Gastroesophageal sphincter (tissue), 4 donors: ENCODE data around the gene TACSTD2. TPM values are rescaled to one million over a fixed set of nuclear protein-coding genes. Genes with fewer than 3 reads are reported as not detected.
A peak's percentile ranks its signal among the peaks of the same experiment; 100 is the strongest.

Source experiments
- ATAC-seq: fragments of 150-250 bp; one replicate; pipeline ENCODE4 v1.9.1; 2016; ENCODE audit warnings: mild to moderate bottlenecking, moderate library complexity
- H3K27ac ChIP-seq, 4 donors: fragments of 200-600 bp; sonication (generic) in 3 of 4; 1 replicate in 3 of 4; 2 replicates in 1 of 4; pipeline ENCODE4 v1.5.1; 2016 to 2019
- H3K27me3 ChIP-seq: fragments of 200-600 bp; sonication (generic); one replicate; pipeline ENCODE4 v1.5.1; 2019
- H3K36me3 ChIP-seq, 2 donors: fragments of 200-600 bp; sonication (generic); one replicate each; pipeline ENCODE4 v1.5.1; 2019; ENCODE audit warnings: control low read depth in 1 of 2
- H3K4me1 ChIP-seq, 3 donors: fragments of 200-600 bp; sonication (generic); 1 replicate in 2 of 3; 2 replicates in 1 of 3; pipeline ENCODE4 v1.5.1; 2016 to 2019; ENCODE audit warnings: control low read depth in 2 of 3
- H3K4me3 ChIP-seq, 2 donors: fragments of 200-600 bp; sonication (generic); one replicate each; pipeline ENCODE4 v1.5.1; 2019; ENCODE audit warnings: mild to moderate bottlenecking in 1 of 2, moderate library complexity in 1 of 2
- H3K9me3 ChIP-seq, 3 donors: fragments of 200-600 bp; sonication (generic); one replicate each; pipeline ENCODE4 v1.5.1; 2017 to 2019; ENCODE audit warnings: control low read depth in 2 of 3
- CTCF ChIP-seq, 4 experiments: fragments of 200-600 bp in 2 of 4; fragments of 450-650 bp in 2 of 4; sonication (generic) in 1 of 4; IDR thresholded peaks; one replicate each; pipeline ENCODE4 v1.5.1; 2017 to 2019; ENCODE audit warnings: antibody characterized with exemption in 4 of 4, mild to moderate bottlenecking in 2 of 4, moderate library complexity in 2 of 4
- EP300 ChIP-seq: sonication (generic); formaldehyde crosslinking; IDR thresholded peaks from one replicate; pipeline ENCODE4 v1.6.1; 2017; ENCODE audit warnings: antibody characterized with exemption, mild to moderate bottlenecking
- POLR2A ChIP-seq, 2 donors: fragments of 450-650 bp; IDR thresholded peaks; one replicate each; pipeline ENCODE4 v1.6.1; 2017; ENCODE audit warnings: antibody characterized with exemption in 2 of 2, mild to moderate bottlenecking in 2 of 2, moderate library complexity in 1 of 2
- POLR2AphosphoS5 ChIP-seq: sonication (generic); formaldehyde crosslinking; IDR thresholded peaks from one replicate; pipeline ENCODE4 v1.6.1; 2017; ENCODE audit warnings: antibody characterized with exemption
- WGBS, 2 donors: methylation state at CpG; one replicate each; pipeline ENCODE4 v1.1.5; 2018; ENCODE audit warnings: low coverage in 1 of 2; 5-methylcytosine and 5-hydroxymethylcytosine counted together
- total RNA-seq, 4 donors: library from RNA; depleted of rRNA; stranded (reverse); fragments of >200 nt; gene quantifications; one replicate each; pipeline ENCODE4 v1.1.0, GENCODE V29; 2016

The TACSTD2 gene
- total RNA-seq, 4 donors from 2014 or later = 1.5 to 39.5 (median 4.5) TPM

- no peak overlapping the region for H3K4me3 ChIP-seq
- H3K4me1 ChIP-seq = peaks cover 5 to 16% (median 7%) of the 10 kb centered on the region in 3 donors
- no peaks in the 10 kb centered on the region for H3K27me3 ChIP-seq
- no peaks in the 10 kb centered on the region for H3K36me3 ChIP-seq
- WGBS, 2 donors = 24 to 42% methylated on average over 2 to 4 of the region's 4 CpGs
- no peaks in the 10 kb centered on the region for H3K9me3 ChIP-seq
- H3K27ac ChIP-seq = peak overlapping the region in 1 of 4 donors; percentile 31
- TF ChIP-seq POLR2AphosphoS5 (no peak), CTCF (IDR thresholded peaks at IDR 0.05) (no peak), POLR2A (IDR thresholded peaks at IDR 0.05) (no peak), EP300 (no peak)
- no peak for ATAC-seq
Measured at GRCh38 chr1:58596631-58597052, 19.6 kb upstream of the TACSTD2 start.

GRCh38 chr1:58594546-58594945, 17.5 kb upstream of the TACSTD2 start:
- Histone ChIP-seq H3K4me1 (peaks cover 5 to 17% (median 8%) of the 10 kb centered on the region in 3 donors), H3K4me3 (no peak overlapping the region), H3K36me3 (no peaks in the 10 kb centered on the region), H3K27ac (no peak overlapping the region), H3K27me3 (no peaks in the 10 kb centered on the region), H3K9me3 (no peaks in the 10 kb centered on the region)
- 89% methylated on average over 1 of the region's 1 CpG; no CpG with 5 or more reads in 1 of the 2 donors for WGBS, 2 donors
- ATAC-seq = no peak
- TF ChIP-seq CTCF (IDR thresholded peaks at IDR 0.05) (no peak), POLR2A (IDR thresholded peaks at IDR 0.05) (no peak), POLR2AphosphoS5 (no peak), EP300 (no peak)

DNA sequence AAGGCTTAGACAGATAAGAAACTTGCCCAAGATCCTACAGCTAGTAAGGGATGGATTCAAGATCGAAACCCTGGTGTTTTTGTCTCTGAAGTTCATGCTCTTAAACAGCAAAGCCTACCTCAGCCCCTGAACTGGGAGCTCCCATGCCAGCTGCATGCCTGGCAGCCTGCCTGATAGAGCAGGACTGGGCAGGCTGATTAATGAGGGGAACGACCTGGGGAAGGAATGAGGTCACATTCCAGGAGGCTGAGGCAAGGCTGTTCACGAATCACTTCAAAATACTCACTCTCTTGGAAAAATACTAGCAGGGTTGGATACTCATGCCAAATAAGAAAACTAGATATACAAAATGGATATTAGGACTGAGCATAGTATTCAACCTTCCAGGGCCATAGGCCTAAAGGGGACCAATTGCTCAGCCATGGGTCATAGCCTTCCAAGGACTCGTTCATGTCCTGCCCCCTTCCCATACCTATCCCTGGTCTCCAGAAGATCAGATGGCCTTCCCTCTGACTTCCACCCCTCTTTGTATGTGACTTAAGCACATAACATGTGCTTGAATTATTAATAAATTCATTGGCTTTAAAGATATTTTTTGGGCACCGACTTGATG, 15.6 kb upstream of the TACSTD2 start:
- peak; percentile 94 for ATAC-seq
- H3K4me1 ChIP-seq = peaks cover 5 to 17% (median 8%) of the 10 kb centered on the region in 3 donors
- no peak overlapping the region for H3K4me3 ChIP-seq
- no peaks in the 10 kb centered on the region for H3K27me3 ChIP-seq
- peak overlapping the region; percentile 3 to 82 (median 72) for H3K27ac ChIP-seq
- 45 to 64% methylated on average over 3 to 5 of the region's 5 CpGs for WGBS, 2 donors
- no peaks in the 10 kb centered on the region for H3K9me3 ChIP-seq
- TF ChIP-seq POLR2AphosphoS5 (peak; percentile 95), EP300 (no peak)
- H3K36me3 ChIP-seq = no peaks in the 10 kb centered on the region

GRCh38 chr1:58591806-58592205, 14.8 kb upstream of the TACSTD2 start:
- no peaks in the 10 kb centered on the region for H3K9me3 ChIP-seq
- no peak for ATAC-seq
- no peaks in the 10 kb centered on the region for H3K27me3 ChIP-seq
- TF ChIP-seq EP300 (no peak), POLR2AphosphoS5 (no peak), POLR2A (IDR thresholded peaks at IDR 0.05) (no peak), CTCF (IDR thresholded peaks at IDR 0.05) (no peak)
- H3K36me3 ChIP-seq = no peaks in the 10 kb centered on the region
- peak overlapping the region; percentile 3 to 82 (median 72) for H3K27ac ChIP-seq
- H3K4me1 ChIP-seq = peaks cover 5 to 17% (median 8%) of the 10 kb centered on the region in 3 donors
- WGBS, 2 donors = 67 to 100% methylated on average over 1 of the region's 1 CpG
- no peak overlapping the region for H3K4me3 ChIP-seq

DNA sequence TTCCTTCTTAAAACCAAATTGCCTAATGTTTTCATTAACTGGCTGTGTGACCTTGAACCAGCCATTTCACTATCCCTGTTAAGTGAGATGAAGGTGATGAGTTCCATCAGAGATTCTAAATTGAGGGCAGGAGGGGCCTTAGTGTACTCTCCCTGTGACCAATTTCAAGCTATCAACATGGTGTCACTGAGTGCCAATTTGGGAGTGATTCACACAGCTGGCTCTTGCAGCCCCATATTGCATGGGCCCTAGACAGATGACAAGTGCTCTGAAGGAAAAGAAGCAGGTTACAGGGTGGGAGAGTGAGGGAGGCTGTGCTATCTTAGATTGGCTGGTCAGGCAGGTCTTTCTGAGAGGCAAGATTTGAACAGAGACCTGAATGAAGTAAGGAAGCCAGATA, 13.0 kb upstream of the TACSTD2 start:
- TF ChIP-seq EP300 (no peak), POLR2AphosphoS5 (no peak), POLR2A (IDR thresholded peaks at IDR 0.05) (no peak), CTCF (IDR thresholded peaks at IDR 0.05) (no peak)
- no peak overlapping the region for H3K4me3 ChIP-seq
- no peaks in the 10 kb centered on the region for H3K36me3 ChIP-seq
- H3K4me1 ChIP-seq = peaks cover 7 to 27% (median 15%) of the 10 kb centered on the region in 3 donors
- H3K27me3 ChIP-seq = no peaks in the 10 kb centered on the region
- ATAC-seq = no peak
- no peak overlapping the region for H3K27ac ChIP-seq
- no peaks in the 10 kb centered on the region for H3K9me3 ChIP-seq
